Embryonic facial prominence (tissue), 1 donor: Measurements from ENCODE around the gene STK25.

Experiments used
- DNase-seq: peaks from one replicate; pipeline ENCODE4 v3.0.0-alpha.2; 2016; ENCODE audit errors: extremely low spot score

Gene STK25

GRCh38 chr2:241494311-241494908 is 14.0 kb downstream of the STK25 start:
- DNase-seq: no peak

- DNase-seq: no peak
These were observed 15.3 kb downstream of the STK25 start for GRCh38 chr2:241493092-241493491.

GRCh38 chr2:241492174-241492565 is 16.2 kb downstream of the STK25 start:
- DNase-seq: no peak

- no peak for DNase-seq
These were observed 16.7 kb downstream of the STK25 start for GRCh38 chr2:241491549-241492173.

GRCh38 chr2:241490825-241491506 is 17.4 kb downstream of the STK25 start:
- DNase-seq: no peak

GRCh38 chr2:241489733-241490680 is 18.4 kb downstream of the STK25 start:
- no peak for DNase-seq

GRCh38 chr2:241489088-241489487 is 19.3 kb downstream of the STK25 start:
- DNase-seq: no peak

- no peak for DNase-seq
These were observed 23.0 kb downstream of the STK25 start for GRCh38 chr2:241485172-241485911.

GRCh38 chr2:241483305-241483704 is 25.1 kb downstream of the STK25 start:
- no peak for DNase-seq

GRCh38 chr2:241482126-241482955 is 26.0 kb downstream of the STK25 start:
- no peak for DNase-seq

GRCh38 chr2:241481687-241482086 is 26.7 kb downstream of the STK25 start:
- DNase-seq: no peak

GRCh38 chr2:241479026-241479898 is 29.1 kb downstream of the STK25 start:
- no peak for DNase-seq

GRCh38 chr2:241478166-241478565 is 30.2 kb downstream of the STK25 start:
- DNase-seq: no peak

GRCh38 chr2:241475267-241475666 is 33.1 kb downstream of the STK25 start:
- DNase-seq: no peak

- DNase-seq: no peak
These were observed 35.0 kb downstream of the STK25 start for GRCh38 chr2:241473399-241473798.

GRCh38 chr2:241469746-241470145 is 38.6 kb downstream of the STK25 start:
- no peak for DNase-seq

- no peak for DNase-seq
These were observed 40.0 kb downstream of the STK25 start for GRCh38 chr2:241468476-241468781.

GRCh38 chr2:241467777-241468475 is 40.5 kb downstream of the STK25 start:
- DNase-seq: no peak

- DNase-seq: no peak
These were observed 42.2 kb downstream of the STK25 start for GRCh38 chr2:241466230-241466629.
